ENCODE data around the gene SSH2.

DNA sequence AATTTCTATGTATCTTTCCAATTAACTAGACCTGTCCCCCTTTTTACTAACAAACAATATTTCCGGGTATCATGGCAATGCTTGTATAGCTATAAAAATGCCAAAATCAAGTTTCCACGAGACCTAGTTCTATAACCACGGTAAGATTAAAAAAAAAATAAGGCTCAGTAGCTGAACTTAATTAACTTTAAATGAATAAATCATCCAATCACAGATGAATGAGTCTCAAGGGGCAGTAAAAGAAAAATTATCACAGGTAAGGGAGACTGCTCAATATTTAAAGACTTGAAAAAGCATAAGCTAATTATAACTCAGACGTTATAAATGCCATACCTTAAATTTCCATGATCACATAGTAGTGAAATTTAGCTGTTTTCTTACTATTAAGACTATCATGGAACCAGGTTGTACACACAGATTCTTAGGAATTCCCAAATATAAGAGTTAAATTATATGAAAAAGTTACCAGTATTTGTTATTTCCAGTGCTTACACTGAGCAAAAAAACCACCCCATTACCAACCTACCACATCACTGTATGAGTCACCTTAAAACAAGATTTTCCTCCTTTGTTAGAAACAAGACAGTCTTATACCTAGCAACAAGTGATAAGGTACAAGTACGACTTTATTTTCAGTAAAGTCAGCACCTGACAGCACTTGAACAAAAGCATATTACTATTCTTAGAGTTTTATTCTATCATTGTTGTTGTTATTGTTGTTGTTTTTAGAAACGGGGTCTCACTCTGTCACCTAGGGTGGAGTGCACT is 20.6 kb downstream of the SSH2 start:
- TF ChIP-seq, protein P1, sequence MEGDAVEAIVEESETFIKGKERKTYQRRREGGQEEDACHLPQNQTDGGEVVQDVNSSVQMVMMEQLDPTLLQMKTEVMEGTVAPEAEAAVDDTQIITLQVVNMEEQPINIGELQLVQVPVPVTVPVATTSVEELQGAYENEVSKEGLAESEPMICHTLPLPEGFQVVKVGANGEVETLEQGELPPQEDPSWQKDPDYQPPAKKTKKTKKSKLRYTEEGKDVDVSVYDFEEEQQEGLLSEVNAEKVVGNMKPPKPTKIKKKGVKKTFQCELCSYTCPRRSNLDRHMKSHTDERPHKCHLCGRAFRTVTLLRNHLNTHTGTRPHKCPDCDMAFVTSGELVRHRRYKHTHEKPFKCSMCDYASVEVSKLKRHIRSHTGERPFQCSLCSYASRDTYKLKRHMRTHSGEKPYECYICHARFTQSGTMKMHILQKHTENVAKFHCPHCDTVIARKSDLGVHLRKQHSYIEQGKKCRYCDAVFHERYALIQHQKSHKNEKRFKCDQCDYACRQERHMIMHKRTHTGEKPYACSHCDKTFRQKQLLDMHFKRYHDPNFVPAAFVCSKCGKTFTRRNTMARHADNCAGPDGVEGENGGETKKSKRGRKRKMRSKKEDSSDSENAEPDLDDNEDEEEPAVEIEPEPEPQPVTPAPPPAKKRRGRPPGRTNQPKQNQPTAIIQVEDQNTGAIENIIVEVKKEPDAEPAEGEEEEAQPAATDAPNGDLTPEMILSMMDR (IDR thresholded peaks at IDR 0.05) = no peak
- no peak for TF ChIP-seq EP300 (IDR thresholded peaks at IDR 0.05)
